HG03378 (cell line): ENCODE results near the gene CPB2.

Experiments used
- ATAC-seq: cut with Tn5 transposase; IDR thresholded peaks from one replicate; pipeline ENCODE4 v1.9.1; 2021; ENCODE audit warnings: mild to moderate bottlenecking, moderate library complexity; ENCODE audit not compliant: unreplicated experiment

Gene CPB2, protein sequence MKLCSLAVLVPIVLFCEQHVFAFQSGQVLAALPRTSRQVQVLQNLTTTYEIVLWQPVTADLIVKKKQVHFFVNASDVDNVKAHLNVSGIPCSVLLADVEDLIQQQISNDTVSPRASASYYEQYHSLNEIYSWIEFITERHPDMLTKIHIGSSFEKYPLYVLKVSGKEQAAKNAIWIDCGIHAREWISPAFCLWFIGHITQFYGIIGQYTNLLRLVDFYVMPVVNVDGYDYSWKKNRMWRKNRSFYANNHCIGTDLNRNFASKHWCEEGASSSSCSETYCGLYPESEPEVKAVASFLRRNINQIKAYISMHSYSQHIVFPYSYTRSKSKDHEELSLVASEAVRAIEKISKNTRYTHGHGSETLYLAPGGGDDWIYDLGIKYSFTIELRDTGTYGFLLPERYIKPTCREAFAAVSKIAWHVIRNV

DNA sequence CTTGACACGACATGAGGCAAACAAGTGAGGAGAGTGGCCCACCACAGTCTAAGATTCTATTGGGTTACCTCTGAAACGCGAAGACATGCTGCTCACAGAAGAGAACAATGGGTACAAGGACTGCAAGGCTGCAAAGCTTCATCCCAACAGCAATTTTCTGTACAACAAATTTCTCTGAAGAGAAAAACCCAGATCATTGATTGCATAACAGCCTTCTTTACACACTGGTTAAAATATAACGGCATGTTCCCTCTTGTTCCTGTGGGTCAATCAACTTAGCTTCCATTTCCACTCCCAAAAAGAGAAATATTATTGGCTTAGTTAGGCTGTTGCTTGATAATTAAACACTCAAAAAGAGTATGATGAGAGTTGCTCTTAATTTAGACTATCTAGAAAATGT, at the start of gene CPB2:
Gene CPB2 (minus strand): TSS at position 166 of the 400 bp plus-strand sequence. CDS start 24 bp downstream, at position 142.
- no peak for ATAC-seq

DNA sequence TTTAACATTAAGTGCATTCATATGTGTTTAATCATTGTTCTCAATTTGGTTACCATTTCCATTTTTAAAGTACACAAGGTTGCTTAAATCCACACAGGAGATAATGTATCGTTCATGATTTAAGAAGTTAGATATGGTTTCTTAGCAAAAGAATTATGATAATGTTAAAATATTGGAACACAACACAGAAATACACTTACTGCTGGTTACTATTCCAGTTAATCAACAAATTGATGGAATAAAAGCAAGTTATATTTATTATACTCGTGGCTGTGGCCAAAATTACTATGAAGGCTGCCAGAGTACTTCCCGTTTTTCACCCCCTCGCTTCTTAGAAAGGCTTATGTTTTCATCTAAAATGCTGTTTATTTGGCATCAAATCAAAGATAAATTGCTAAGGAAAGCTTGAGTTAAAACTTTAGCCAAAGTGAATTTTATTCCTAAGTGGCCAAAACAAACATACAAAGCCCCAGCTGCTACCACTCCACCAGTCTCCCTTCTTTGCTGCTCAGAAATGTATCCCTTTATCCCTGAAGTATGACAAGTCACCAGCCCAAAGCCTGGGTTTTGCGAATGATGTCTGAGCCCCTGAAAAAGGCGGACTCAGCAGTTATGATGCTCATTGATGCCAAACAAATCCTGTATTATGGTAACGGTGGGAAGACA, 49.4 kb upstream of the CPB2 start:
- no peak for ATAC-seq

DNA sequence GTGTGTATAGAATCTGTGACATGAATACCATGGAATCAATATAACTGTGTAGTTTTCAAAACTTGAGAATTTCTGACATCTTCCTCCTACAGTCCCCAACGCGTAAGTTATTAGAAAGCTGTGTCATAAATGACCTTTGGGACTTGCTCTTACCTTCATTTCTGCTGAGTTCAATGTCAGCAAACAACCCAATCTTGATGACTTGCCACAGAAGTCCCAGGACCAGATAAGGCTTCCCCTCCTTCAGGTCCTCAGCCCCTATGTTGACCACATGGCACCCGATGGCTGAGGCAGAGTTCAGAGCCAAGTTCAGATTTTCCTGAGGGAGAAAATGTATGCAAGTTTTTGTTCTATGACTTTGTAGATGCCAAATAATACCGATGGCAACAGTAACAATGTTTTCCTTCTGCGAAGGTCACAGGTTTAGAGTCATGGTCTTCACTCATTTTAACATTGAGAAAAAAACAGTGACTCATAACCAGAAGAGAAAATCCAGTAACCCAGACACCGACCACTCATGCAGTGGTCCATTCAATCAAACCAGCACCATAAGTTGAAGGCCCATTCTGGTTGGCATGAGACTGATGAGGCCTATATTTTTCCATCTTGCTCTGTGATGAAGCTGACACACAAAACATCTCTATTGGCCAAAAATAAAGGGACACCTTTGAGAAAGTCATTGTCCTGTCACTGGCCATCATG, 47.9 kb upstream of the CPB2 start:
- no peak for ATAC-seq

DNA sequence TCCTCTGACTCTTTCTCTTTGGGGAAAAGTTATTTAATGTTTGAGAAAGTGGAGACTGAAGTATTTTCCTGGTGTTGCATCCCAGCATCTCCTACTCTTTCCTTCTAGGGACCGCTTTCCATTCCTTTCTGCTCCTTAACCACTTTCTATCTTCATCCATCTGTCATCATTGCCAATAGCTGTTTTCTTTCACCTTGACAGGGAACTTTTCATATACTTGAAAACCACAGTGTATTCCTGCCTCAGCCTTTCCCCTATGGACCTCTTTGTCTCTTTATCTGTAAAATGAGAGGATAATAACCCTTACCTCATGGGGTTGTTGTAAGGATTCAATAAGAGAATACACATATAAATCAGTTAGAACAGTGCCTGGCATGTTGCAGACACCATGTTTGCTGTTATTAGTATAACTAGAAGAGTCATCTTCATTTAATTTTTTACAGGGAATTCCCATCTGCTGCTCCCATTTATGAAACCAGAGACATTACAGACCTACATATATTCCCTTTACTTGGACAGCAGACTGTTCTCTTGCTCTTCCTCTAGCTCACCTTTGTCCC, 45.4 kb upstream of the CPB2 start:
- ATAC-seq, result no peak

DNA sequence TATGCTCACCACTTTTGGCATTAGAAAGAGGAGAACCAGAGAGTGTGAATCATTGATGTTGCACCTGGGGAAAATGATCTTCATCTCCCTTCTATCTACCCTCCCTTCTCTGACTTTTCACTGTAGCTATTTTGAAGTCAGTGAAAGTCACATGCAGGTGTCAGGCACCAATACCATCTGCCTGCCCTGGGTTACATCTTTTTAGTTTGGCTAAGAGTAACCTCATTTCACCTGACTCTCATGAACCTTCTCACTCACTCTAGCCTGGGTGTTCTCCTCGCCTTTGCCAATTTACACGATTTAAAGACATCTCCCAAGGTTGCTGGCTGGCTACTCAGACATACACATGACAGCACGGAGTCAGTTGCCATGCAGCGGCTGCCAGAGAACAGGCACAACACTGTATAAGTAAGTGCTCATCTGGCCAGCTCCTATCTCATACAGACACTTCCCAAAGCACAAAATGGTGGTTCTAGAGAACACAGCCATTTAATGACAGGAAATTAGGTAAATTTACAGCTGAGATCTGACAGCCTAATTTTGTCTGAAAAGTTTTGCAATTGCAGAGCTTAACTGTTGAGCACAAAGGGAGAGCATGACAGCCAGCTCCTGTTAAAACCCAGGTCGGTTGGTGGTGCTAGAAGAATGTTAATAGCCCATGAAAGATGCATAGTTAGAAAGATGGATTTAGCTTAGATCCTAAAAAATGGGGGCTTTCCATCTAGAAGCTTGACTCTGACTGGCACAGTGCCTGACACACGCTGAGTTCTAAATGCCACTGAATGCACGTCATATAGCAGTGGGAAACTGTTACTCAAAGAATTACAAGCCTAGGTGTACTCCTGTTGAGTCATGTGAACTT, 44.7 kb upstream of the CPB2 start:
- ATAC-seq, result no peak

DNA sequence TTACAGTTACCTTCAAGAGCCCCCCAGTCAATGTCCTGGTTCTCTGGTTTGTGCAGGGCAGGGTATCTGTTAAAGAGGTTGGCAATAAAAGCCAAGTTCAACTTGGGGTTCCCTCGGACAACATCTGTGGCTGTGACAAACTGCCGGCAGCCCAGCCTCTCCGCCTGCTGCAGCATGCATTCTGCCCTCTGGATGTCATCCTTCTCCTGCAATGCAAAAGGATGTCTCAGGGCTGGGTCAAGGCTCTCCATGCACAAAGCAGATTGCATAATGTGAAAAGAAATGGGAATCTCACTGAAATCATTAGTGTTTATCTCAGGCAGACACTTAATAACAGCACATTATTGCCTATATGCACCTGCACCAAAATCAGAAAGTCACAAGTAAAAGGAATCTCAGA, 42.1 kb upstream of the CPB2 start:
- ATAC-seq, result no peak

DNA sequence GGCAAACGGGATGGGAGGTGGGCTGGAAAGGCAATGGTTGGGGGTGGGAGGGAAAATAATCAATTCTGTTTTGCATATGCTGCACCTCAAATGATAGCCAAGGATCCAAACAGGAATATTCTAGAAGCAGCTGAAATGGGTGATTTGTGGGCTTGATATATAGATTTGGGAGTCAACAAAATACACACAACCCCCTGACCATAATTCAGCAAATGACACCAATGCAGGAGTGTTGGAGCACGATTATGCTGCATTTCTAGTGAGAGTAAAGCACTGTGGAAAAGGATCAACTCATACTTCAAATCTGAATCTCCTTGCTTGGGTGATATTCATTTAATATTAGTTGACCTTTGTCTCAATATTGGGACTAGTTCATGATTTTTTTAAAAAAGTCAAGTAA, 41.1 kb upstream of the CPB2 start:
- ATAC-seq, result no peak

DNA sequence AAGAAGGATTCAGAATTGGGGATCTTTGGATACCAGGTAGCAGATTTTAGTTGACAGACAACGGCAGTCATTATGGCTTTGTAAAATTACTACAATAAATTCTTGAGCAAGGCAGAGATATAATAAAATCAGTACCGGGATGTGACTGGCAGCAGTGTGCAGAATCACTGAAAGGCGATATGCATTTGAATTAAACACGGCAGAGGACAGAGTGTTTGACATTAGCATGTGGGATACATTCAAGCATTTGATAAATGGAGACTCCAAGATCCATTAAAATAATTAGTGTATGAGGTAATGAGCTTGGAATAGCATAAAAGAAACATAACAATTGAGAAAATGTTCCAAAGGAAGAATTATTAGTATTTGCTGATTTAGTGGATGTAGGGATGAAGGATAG, 40.3 kb upstream of the CPB2 start:
- no peak for ATAC-seq

DNA sequence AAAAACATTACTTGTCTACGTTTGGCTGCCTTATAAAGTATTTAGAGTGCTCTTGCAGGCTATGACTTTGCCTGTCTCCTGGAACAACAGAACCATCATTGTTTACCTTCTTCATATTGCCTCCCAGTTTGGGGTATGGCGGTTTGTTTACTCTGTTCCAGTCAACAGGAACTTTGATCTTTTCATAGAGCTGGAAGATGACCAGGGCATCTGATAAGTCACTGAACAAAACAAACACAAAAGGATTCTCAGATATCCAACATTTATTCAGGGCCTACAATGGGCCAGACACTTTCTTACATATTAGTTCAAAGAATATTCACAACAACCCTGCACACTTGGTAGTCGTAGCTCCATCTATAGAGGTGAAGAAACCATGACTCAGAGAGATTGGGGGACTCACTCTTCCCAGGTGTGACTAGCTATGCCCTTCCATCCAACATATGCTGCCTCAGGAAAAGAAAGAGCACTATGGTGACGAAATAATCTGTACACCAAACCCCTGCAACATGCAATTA, 38.4 kb upstream of the CPB2 start:
- no peak for ATAC-seq

DNA sequence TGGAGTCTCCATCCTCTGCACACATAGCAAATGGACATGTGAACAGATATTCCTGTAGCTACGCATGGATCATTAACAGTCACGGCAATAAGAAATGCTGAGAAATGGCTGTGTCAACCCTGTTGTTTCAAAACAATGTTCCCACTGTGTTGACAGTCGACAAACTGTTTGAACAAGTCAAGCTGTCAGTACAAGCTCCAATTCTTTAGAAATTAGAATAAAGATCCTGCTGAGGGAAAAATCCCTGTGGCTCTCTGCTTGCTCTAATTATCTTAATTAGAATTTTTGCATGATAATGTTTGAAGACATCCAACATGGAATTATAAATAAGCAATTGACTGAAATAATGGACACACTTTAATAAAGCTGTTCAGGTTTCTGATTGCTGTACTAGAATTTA, 37.9 kb upstream of the CPB2 start:
- no peak for ATAC-seq

DNA sequence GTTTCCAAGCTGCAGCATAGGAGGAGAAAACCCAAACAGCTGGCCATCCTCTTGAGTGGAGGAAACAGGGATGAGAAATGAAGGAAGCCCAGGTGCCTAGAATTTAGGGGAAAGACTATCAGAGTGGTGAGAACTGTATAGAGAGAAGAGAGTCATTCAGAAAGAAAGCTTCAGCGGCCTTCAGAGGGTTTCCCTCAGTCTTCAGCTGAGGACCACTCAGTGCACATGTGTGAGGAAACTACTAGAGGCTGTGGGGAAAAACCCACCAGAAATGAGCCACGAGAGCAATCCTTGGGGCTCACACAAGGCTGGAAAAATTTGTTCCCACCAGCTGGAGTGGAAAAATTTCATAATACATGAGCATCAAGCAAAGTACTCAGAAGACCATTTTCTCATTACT, 35.2 kb upstream of the CPB2 start:
- ATAC-seq, result no peak

DNA sequence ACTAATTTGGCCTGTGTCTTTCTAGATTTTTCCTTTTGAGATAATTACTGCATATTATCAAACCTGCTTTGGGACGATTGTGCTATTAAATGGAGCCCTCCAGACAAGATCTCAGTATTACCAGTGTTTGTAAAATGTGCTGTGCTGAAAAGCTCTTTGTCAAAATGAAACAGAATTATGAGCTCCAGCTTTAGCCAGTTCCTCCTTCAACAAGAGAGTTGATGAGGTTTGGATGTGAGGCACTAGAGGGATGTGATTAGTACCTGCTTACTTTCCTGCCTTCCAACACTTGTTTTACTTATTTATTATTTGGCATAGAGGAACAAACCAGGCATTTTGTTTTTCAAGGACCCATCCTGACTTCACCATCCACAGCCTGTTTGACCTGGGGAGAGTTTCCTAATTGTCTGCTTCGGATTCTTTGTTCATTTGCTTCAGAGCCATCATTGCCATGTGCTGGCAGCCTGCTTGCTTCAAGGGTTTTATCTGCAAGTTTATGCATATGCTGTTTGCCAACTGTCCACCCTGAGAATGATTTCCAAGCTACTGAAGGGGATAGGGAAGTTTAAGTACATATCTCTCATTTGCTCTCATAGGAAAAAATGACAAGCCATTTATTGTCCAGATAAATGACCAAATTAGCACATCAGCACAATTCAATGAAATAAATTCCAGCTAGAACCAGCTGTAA, 32.9 kb upstream of the CPB2 start:
- ATAC-seq, result no peak

DNA sequence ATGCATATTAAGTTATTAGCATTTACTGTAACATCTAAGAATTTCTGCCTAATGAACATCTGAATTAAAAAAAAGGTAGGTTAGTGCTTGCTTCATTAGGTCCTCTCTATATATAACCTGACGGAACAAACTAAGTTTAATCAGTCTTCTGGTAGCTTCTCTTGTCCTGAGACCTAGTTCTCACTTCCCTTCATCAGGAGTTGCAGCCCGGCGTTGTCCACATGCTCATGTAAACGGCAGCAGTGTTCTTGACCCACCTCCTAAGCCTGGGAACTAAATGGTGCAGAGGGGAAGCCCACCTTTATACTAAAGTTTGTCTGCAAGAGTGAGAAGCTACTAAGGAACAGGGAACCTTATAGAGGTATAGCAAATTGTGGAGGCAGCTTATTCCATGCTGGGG, 31.9 kb upstream of the CPB2 start:
- no peak for ATAC-seq

DNA sequence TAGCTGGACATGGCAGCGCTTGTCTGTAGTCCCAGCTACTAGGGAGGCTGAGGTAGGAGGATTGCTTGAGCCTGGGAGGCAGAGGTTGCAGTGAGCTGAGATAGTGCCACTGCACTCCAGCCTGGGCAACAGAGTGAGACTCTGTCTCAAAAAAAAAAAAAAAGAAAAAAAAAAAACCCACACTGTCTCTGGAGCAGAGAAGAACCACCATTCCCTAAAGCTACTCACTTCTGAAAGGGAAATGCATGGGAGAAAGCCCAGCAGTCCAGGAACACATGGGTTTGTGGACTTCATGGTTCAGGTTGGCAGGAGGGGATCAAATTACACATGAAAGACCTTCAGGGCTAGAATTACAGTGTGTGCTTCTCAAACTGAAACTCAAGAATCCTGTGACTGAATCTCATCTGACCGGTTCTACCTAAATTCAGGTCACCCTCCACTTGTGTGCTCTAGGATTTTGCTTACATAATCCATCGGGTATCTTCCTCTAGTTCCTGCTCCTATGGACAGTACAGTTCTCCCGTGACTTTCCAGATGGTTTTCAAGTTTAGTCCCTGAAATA, 30.2 kb upstream of the CPB2 start:
- ATAC-seq, result no peak

DNA sequence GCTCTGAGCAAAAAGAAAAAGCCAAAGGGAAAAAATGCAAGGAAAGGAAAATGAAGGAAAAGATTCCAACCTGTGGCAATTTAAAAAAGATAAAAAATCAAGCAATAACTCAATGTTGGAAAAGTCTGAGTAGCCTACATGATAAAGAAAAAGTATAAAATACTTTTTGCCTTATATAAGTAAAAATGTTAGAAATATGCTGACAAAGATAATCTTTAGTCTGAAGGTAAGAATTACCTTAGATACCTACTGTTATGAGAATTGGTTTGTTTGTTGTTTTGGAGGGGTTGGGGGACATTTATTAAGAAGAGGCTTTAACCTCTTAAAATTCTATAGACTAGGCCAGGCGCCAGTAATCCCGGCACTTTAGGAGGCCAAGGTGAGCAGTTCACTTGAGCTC, 29.7 kb upstream of the CPB2 start:
- ATAC-seq, result no peak

DNA sequence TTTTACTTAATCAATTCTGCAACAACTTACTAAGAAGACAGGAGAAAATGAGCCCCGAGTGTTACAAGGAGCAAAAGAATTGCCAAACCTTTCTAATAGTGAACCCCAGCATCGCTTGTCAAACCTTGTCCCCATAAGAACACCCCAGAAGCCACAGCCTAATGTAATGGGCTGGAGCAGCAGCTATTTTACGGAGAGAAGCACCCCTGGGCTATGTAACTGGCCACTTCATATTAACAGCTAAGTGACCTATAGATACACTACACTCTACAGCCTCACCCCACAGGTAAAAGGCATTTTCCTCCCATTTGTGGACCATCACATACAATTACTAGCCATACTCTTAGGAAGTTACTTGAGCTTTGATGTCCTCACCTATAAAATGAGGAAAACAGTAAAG, 27.3 kb upstream of the CPB2 start:
- ATAC-seq, result no peak

DNA sequence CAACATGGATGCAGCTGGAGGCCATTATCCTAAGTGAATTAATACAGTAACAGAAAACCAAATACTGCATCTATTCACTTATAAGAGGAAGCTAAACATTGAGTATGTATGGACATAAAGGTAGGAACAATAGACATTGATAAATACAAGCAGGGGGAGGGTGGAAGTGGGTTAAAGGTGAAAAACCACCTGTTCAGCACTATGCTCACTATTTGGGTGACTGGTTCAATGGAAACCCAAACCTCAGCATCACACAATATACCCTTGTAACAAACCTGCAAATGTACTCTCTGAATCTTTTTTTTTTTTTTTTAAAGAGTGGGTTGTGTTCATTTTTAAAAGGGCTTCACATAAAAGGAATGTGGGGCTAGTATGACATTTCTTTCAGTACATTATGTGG, 26.9 kb upstream of the CPB2 start:
- no peak for ATAC-seq

DNA sequence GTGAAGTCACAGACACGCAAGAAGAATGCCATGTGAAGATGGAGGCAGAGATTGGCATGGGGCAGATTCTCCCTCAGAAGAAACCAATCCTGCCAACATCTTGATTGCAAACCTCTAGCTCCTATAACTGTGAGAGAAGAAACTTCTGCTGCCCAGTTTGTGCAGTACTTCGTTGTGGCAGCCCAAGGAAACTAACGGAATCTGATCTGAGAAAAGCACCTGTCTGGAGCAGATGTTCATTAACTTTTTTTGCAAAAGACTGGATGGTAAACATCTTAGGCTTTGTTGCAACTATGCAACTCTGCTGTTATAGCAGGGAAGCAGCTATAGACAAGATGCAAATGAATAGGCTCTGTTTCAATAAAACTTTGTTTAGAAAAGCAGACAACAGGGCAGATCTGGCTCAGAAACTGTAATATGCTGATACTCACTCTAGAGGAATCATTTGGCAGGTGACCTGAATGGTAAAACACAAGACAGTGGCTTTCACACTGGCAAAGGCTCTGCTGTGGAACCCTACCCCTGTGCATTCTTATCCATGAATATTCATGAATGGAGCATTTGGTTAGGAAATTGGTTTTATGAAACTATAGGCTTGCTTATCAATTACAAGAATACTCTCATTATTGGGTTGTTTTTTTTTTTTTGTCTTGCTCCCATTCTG, 25.3 kb upstream of the CPB2 start:
- no peak for ATAC-seq

DNA sequence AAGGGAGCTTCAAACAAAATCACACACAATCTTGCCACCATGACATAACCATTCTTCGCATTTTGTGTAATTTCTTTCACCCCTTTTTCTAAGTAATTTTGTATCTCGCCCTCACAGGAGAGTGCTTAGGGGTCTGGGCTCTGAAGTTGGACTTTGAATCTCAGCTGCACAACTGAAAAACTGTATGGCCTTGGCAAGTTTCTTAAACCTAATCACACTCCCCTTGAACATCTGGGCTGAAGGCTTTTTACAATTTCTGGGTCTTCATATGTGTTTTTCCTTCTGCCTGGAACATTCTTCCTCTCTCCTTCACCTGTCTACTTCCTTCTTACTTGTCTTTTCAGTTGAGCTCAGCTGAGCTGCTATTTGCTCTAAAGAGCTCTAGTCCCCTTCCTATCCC, 24.3 kb upstream of the CPB2 start:
- ATAC-seq, result no peak
